Suppressor macrophage (primary cell): ENCODE measurements around the gene DCST1.

Experiments
- DNase-seq, 4 experiments: peaks; one replicate each; pipeline ENCODE4 v3.0.0-alpha.2; 2020 to 2022

Gene DCST1

DNA sequence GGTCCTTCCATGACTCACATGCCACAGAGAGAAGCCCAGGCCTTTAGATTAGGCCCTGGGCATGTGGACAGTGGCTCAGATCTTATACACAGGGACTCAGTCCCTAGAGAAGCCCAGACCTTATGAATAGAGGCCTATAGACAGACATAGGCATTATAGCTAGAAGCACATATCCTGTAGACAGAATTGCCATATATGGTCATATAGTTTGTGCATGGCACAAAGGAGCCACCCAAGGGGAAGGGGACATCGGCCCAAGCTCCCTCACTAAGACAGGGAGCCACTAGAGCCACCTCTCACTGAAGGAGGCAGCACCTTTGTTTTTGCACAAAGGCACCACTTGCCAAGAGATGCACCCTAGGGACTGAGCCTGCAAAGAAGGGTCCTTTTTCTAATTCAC lies 42.7 kb downstream of the DCST1 start:
- DNase-seq, result no peak

DNA sequence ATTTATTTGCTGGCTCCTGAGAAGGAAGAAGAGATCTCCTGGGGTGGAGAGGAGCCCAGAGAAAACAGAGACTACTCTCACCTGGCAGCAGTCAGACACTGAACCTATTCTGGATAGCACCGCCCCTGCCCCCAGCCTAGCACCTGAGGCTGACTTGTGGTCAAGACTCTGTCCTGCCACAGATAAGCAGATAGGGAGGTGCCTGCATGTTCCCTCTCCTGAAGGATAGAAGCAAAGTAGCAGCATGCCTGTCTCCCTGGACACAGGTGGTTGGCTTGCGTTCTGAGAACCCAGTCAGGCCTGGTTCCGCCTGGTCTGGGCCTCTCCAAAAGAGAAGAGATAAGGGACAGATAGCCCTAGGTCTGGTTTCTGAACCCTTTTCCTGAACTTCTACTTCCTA lies 43.7 kb downstream of the DCST1 start:
- DNase-seq, result no peak

DNA sequence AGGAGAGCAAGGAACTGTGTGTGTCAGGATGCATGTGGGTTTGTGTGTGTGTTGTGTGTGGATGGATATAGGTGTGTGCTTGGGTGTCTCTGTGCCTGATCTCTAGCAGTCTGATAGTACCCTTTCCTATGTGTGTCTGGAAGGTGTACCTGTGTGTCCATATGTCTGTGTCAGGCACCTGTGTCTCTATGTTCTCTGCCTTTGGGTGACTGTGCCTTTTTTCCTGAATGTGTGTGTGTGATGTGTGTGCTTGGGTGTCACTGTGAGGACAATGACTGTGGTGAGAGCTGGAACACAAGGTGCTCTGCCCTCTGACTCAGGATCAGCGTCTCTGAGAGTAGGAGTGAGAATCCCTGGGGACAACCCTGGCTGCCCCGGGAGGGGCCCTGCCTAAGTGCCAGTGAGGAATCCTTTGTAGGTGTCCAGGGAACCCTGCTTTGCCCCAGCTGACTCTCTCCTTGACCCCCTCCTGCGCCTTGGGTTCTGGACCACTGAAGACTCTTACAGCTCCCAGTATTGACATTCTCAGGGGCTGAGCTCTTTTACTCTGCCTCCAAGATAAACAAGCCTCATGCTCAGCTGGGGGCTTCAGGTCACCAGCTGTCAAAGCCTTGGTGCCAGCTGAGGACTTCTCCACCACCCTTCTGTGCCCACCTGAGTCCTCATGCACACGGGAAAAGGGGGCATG lies 44.3 kb downstream of the DCST1 start:
- DNase-seq, result no peak

DNA sequence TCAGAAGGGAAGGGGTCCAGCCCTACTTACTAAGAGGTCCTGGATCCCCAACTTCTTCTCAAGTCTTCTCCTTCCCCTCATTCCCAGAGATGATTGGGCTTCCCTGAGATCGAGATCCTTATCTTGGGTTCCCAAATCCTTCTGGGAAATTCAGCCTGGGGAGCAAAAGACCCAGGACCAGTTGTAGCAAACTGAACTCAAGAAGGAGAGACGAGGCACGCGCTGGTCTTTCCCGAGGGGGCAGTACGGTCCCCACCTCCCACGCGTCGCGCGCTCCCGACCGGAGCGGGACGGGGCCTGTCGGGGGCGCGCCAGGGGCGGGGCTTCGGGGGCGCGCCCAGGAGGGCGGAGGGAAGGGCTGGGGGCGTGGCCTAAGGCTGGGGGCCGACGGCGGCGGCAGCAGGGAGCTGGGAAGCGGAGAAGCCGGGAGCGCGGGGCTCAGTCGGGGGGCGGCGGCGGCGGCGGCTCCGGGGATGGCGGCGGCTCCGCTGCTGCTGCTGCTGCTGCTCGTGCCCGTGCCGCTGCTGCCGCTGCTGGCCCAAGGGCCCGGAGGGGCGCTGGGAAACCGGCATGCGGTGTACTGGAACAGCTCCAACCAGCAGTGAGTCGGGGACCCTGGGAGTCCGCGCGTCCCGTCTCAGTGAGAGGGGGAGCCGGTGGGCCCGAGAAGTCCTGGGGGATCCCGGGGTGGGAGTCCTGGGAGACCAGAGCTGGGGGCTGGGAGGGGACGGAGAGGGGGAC lies 45.0 kb downstream of the DCST1 start, which contains the start of gene EFNA3:
TSS of gene EFNA3 (plus strand) at position 369 of the 741 bp plus-strand sequence. CDS start at position 474, 105 bp downstream.
- DNase-seq, result peak; percentile 73 to 91 (median 81)

DNA sequence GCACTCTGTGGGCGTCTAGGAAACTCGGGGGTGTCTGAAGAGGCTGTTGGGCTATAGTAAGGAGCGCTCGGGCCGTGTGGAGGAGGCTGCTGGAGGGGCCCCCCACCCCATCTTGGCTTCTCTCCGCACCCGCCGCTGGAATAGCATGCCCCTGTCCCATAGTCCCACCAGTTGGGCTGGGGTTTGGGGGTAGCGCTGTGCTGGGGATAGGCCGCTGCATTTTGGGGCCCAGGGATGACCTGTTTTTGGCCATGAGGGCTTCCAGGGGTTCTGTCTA lies 45.5 kb downstream of the DCST1 start:
- DNase-seq, result no peak

DNA sequence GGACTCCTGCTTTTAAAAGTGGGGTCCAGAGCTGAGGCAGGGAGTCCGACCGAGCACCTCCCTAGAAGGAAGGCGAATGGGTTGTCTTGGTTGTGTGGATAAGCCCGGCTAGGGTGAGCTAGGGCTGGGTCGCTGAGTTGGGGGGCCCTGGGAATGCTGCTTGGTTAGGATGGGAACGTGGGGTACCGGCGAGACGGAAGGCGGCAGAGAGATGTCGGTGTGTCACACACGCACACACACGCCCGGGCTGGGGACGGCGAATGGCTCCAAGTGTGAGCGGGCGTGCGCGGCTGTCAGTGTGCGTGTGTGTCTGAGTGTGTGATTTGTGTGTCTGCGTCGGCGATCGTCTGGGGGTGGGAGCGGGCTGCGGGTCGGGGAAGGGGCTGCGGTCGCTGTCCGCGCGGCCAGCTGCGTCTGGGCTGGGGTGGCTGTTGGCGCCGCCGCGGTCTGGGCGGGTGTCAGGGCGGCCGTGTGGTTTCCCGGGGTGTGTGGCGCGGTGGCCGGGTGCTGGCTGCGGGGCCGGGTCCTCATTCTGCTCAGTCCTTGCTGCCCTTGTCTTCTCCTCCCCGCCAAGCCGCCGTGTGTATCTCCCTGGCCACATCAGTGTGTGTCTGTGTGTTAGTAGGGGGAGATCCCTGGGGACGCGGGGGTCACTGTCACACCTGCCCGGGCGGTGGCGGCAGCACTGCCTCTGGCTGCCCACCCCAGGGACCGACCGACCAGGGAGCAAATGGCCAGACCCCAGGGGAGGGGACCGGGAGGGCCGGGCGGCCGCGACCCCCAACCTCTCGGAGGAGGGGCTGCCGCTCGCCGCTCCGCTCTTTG lies 46.1 kb downstream of the DCST1 start:
- DNase-seq, result peak in 2 of 4 experiments; percentile 24 to 45

DNA sequence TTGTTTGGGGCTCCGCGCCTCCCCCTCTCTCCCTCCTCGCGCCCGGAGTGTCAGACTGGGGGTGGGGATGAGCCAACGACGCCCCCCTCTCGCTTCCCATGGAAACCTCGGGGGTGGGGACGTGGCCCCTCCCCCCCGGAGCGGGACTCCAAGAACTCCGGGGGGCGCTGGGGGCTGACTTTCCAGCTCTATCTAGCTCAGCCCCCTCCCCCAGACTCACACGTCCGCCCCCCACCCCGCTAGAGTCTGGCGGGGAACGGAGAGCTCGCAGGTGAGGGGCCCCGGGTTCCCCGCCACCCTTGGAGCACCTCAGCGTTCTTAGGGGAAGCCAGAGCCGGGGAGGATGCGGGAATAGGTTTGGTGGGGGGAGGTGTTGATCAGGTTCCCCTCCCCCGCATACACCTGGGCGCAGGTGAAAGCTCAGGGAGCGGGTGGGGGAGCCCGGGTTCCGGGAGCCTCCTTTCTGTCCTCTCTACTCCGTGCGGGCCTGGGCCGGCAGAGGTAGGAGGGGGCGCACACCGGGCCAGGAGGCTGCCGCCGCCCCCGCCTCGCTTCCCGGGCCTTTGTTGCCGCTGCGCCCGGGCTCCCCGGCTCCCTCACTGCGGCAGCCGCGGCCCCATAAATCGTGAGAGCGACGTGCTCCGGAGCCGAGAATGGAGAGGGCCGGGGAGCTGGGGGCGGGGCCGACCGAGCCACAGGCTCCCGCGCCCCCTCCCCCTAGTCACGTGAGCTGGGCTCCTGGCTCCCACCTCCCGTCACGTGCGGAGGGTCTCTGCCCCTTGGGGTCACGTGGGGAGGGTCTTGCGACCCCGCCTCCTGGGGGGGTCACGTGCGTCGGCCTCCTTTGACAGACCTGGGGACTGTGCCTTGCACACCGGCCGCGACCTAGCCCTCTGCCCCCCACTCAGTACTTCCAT lies 46.9 kb downstream of the DCST1 start:
- DNase-seq, result peak in 2 of 4 experiments; percentile 24 to 36

DNA sequence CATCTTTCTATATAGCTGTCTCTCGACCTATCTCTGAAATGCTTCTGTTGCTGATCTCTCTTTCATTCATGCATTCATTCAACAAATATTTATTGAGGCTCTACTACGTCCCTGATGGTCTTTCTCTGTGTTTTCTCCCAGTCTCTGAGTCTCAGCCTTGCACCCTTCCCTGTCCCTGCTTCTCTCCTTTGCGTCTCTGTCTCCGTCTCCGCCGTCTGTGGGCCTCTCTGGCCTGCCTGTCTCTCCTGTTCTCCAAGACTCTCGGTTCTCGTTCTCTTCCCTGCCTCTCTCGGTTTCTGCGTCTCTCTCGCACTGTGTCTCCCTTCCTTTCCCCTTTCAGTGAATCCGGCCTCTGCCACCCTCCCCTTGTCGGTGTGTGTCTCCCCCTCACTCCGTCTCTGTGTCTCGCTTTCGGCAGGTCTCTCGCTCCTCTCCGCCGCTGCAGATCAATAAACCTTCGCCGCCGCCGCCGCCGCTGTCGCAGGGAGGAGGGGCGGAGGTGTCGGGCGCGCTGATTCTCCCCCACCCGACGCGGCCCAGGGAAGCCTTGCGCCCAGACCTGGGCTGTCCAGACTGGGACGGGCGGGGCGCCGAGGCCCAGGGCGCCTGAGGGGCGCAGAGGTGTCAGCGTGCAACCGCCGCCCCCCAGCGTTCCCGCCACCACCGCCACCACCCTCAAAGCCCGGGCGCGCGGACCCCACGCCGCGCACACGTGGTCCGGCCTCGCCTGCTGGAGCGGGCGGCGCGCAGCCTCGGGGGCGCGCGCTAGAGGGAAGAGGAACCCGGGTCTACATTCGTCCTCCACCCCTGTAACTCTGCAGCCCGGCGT lies 48.1 kb downstream of the DCST1 start:
- DNase-seq, result peak in 2 of 4 experiments; percentile 62 to 65

DNA sequence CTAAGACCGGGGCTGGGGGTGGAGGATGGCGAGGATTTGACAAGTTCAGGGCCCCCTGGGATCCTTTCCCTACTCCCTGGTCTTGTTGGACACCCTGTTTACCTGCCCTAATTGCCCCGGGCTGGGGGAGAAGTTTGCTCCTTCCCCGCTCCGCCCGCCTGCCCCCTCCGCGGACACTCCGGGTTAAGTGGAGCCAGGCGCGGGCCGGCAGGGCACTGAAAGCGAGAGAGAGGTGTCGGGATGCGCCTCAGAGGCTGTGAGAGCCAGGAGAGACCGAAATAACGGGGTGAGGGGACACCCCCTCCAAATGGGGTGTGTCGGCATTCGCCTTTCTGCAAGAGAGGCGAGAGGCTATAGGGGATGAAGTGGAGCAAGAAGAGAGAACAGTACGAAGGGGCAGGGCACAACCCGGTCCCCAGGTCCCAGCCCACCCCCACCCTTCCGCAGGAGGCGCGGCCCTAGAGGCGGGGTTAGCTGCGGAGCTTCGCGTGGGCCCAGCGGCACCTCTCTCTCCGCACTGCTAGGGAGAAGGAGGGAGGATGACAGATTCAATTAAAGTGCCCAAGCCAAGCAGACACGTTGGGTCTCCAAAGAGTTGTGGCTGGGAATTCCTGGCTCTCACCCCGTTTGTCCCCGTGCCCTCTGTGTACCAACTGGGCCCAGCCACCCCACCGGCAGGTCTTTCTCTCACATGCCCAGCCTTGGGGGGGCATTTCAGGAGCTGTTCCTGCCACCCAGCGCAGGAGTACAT lies 48.9 kb downstream of the DCST1 start:
- DNase-seq, result peak in 2 of 4 experiments; percentile 25 to 39

DNA sequence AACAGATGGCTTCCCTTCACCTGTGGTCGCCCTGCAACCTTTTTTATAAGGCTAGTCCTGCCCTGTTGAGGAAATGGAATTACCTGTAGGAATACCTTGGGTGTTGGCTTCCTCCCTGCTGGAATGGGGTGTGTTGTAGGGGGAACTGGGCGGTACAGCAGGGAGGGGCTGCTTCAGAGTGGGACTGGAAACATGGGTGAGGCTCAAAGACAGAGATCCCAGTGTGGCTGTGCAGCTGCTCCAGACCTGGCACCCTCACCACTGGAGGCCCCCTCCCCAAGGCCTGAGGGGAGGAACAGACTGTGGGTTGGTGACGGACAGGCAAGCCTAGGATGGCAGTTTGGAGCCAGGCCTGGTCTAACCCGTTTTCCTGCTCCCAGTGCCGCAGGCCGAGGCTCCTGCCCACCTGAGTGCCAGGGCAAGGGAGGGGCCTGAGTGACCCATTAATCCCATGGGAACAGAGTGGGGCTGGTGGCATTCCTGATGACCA lies 49.5 kb downstream of the DCST1 start:
- no peak for DNase-seq

DNA sequence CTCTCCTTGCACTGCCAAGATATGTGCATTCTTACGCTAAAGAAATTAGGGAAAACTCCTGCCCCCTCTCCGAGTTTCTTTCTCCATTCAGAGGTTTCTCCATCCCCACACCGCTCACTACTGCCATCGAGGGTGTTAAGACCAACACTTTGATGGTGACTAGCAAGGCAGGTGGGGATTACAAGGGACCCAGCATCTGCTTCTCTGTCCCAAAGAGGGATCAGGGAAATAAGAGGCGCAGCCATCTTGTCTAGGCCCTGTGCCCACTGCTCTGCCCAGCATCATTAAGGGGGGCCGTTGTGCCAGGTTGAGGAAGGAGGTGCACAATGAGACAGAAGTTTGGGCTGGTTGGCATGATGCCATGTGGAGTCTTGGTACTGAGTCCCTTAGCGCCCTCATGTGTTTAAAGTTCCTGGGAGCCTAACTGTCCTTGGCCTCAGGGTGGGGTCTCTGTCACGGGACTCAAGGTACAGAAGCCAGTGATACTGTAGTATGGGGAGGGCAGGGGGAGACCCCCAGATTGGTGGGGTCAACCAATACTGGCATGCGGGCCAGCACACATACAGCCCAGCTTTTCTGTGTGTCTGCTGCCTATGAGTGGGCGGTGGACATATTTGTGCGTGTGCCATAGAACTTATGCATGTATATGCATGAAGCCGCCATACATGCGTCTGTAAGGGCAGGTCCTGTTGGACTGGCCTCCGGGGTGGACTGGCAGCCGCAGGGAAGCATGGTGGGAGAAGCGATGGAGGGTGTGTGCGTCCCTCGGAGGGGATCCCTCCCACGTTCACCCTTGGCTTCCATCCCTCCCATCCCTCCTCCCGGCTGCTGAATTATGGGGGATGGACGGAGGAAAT lies 50.5 kb downstream of the DCST1 start:
- peak; percentile 37 to 68 (median 56) for DNase-seq

DNA sequence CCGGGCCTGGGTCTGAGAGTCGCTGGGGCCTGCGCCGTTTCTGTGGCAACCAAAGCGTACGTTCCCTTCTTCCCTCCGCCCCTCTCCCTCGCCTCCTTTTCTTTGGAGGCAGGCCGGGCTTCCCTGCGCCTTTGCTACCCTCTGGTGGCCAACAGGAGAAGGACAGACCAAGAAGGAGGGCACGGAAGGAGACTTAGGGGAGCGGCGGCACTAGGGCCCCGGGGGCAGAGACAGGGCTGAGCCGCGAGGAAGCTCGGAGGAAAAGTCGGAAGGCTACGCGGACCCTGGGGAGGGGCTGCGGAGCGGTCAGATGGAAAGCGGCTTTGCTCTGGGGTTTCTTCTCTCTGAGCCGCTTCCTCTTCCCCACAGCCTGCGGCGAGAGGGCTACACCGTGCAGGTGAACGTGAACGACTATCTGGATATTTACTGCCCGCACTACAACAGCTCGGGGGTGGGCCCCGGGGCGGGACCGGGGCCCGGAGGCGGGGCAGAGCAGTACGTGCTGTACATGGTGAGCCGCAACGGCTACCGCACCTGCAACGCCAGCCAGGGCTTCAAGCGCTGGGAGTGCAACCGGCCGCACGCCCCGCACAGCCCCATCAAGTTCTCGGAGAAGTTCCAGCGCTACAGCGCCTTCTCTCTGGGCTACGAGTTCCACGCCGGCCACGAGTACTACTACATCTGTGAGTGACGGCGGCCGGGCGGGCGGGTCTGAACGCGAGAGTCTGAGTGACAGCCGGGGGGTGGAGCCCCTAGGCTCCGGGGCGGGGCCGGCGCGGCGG lies 51.3 kb downstream of the DCST1 start:
- DNase-seq, result peak; percentile 92 to 97 (median 96)

DNA sequence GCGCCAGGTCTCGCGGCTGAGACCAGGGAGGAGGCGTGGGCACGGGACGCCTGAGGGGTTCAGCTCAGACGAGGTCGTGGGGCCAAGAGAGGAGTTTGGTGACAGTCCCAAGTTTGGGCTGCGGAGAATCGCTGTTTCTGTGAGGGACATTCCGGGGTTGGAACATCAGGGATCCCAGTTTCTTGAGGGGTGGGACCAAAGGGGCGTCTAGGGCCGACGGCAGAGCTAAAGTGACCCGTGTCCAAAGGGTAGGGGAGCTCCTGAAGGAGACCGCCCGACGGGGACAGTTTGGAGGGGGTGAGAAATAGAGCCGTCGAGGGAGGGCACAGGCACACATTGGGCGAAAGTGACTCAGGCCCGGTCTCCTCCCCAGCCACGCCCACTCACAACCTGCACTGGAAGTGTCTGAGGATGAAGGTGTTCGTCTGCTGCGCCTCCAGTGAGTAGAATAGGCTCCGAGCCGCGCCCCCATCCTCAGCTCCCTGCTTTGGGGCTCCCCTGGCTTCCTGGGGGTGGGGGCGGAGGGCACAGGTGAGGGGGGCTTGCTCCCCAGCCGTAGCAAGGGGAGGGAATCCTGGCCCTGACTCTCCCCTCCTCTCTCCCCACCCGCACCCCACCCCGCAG lies 52.0 kb downstream of the DCST1 start:
- peak; percentile 47 to 76 (median 67) for DNase-seq

DNA sequence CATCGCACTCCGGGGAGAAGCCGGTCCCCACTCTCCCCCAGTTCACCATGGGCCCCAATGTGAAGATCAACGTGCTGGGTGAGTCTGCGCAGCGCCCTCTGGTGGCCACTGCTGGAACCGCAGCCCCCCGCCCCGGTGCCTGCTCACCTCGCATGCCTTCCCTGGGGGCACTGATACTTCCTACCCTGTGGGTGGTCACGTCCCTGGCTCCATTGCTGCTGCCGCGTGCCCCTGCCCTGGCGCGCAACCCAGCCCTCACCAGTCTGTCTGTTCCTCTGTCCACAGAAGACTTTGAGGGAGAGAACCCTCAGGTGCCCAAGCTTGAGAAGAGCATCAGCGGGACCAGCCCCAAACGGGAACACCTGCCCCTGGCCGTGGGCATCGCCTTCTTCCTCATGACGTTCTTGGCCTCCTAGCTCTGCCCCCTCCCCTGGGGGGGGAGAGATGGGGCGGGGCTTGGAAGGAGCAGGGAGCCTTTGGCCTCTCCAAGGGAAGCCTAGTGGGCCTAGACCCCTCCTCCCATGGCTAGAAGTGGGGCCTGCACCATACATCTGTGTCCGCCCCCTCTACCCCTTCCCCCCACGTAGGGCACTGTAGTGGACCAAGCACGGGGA lies 52.6 kb downstream of the DCST1 start:
- peak; percentile 63 to 79 (median 71) for DNase-seq

DNA sequence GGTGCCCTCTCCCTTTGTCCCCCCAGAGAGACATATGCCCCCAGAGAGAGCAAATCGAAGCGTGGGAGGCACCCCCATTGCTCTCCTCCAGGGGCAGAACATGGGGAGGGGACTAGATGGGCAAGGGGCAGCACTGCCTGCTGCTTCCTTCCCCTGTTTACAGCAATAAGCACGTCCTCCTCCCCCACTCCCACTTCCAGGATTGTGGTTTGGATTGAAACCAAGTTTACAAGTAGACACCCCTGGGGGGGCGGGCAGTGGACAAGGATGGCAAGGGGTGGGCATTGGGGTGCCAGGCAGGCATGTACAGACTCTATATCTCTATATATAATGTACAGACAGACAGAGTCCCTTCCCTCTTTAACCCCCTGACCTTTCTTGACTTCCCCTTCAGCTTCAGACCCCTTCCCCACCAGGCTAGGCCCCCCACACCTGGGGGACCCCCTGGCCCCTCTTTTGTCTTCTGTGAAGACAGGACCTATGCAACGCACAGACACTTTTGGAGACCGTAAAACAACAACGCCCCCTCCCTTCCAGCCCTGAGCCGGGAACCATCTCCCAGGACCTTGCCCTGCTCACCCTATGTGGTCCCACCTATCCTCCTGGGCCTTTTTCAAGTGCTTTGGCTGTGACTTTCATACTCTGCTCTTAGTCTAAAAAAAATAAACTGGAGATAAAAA lies 53.4 kb downstream of the DCST1 start:
- no peak for DNase-seq

DNA sequence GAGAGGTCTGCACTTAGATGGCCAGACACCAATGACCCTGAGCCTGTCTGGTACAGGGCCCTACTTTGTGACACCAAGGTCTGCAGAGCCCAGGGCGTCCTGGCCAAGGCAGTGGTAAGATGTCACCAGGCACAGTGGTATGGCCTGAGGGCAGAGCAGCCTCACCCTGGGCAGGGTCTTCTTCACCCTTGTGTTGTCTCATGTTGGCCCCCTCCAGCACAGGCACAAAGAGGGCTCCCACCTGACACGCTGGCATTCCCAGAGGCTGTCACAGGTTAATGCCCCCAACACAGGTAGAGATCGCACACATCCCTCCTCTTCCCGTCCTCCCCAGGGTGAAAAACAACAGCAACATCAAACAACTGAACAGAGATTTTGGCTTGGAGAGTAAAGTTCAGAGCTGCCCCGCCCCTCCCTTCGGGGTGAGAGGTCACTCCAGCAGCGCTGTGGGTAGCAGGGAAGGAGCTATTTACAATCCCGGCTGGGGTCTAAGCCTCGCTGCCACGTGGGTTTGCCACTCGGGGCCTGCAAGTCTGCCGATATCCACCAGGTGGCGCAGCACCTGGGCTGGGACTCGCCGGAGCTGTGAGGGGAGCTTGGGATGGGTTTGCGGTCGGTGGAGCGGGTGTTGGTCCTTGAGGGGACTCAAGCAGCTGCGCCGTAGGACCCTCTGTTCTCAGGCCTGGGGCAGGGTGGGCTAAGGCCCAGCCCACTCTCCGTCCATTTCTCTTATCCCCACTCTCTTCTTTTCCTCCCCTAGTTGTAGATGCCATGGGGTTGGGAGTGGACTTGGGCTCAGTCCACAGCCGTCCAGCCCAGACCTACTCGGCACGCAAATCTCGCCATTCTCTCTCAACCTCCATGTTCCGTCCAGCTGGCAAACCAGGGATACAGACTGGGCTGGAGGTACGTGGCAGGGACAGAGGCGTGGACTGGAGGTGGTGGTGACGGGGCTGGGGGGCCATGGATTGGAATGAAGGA lies 57.7 kb downstream of the DCST1 start:
- peak; percentile 81 to 89 (median 86) for DNase-seq
